GM23338 (cell line): ENCODE data around the gene LMAN1L. TPM values are rescaled to one million over a fixed set of nuclear protein-coding genes. Genes with fewer than 3 reads are reported as not detected.
A peak's percentile ranks its signal among the peaks of the same experiment; 100 is the strongest.

Experiments used
- ATAC-seq: fragments of 200-7000 bp; cut with Tn5 transposase; 3 replicates; pipeline ENCODE4 v1.9.1; 2020
- DNase-seq: peaks from one replicate; pipeline ENCODE4 v3.0.0-alpha.2; 2015; ENCODE audit warnings: low spot score
- H2AFZ ChIP-seq: fragments of 200-600 bp; sonication (generic); 2 replicates; pipeline ENCODE4 v1.8.0; 2016; ENCODE audit warnings: antibody characterized with exemption, mild to moderate bottlenecking, moderate library complexity
- H3F3A ChIP-seq: fragments of 200-600 bp; sonication (generic); replicated peaks from 2 replicates; pipeline ENCODE4 v1.8.0; 2017; ENCODE audit warnings: antibody characterized with exemption, mixed run types, low read depth
- H3K27ac ChIP-seq: fragments of 200-600 bp; sonication (generic); 2 replicates; pipeline ENCODE4 v1.6.1; 2016; ENCODE audit warnings: low read depth
- H3K27me3 ChIP-seq: fragments of 200-600 bp; sonication (generic); 2 replicates; pipeline ENCODE4 v1.8.0; 2016; ENCODE audit warnings: mild to moderate bottlenecking, mixed run types, moderate library complexity; ENCODE audit not compliant: insufficient read depth
- H3K36me3 ChIP-seq: fragments of 200-600 bp; sonication (generic); 2 replicates; pipeline ENCODE4 v1.8.0; 2016; ENCODE audit warnings: mild to moderate bottlenecking; ENCODE audit not compliant: insufficient read depth
- H3K4me1 ChIP-seq: fragments of 200-600 bp; sonication (generic); 2 replicates; pipeline ENCODE4 v1.8.0; 2016; ENCODE audit warnings: mild to moderate bottlenecking, moderate library complexity; ENCODE audit not compliant: insufficient read depth
- H3K4me2 ChIP-seq: fragments of 200-600 bp; sonication (generic); 2 replicates; pipeline ENCODE4 v1.7.1; 2017; ENCODE audit warnings: mixed run types
- H3K4me3 ChIP-seq: fragments of 200-600 bp; sonication (generic); 2 replicates; pipeline ENCODE4 v1.6.1; 2016; ENCODE audit warnings: mixed run types
- H3K79me2 ChIP-seq: fragments of 200-600 bp; sonication (generic); replicated peaks from 2 replicates; pipeline ENCODE4 v1.8.0; 2017; ENCODE audit warnings: mild to moderate bottlenecking; ENCODE audit not compliant: insufficient read depth
- H3K9me2 ChIP-seq: fragments of 200-600 bp; sonication (generic); 2 replicates; pipeline ENCODE4 v1.8.0; 2017; ENCODE audit not compliant: insufficient read depth
- H4K20me1 ChIP-seq: fragments of 200-600 bp; sonication (generic); replicated peaks from 2 replicates; pipeline ENCODE4 v1.8.0; 2017; ENCODE audit warnings: mild to moderate bottlenecking; ENCODE audit not compliant: insufficient read depth
- H3K27ac Mint-ChIP-seq: 2 replicates; pipeline ENCODE4 v1.8.0; 2020; ENCODE audit warnings: inconsistent platforms, mild to moderate bottlenecking, moderate library complexity, mixed read lengths
- H3K27me3 Mint-ChIP-seq: 3 replicates; pipeline ENCODE4 v1.8.0; 2022; ENCODE audit warnings: low read depth, mild to moderate bottlenecking, moderate library complexity, mixed read lengths, inconsistent platforms; ENCODE audit not compliant: insufficient read depth, poor library complexity
- H3K36me3 Mint-ChIP-seq: 3 replicates; pipeline ENCODE4 v1.8.0; 2021; ENCODE audit warnings: low read depth, mild to moderate bottlenecking, inconsistent platforms, moderate library complexity, mixed read lengths
- H3K4me1 Mint-ChIP-seq: 3 replicates; pipeline ENCODE4 v1.8.0; 2020; ENCODE audit warnings: mild to moderate bottlenecking, inconsistent platforms, mixed read lengths
- H3K4me3 Mint-ChIP-seq: 3 replicates; pipeline ENCODE4 v1.8.0; 2021; ENCODE audit warnings: moderate library complexity, mild to moderate bottlenecking, inconsistent platforms, mixed read lengths
- H3K9me3 Mint-ChIP-seq: 3 replicates; pipeline ENCODE4 v1.8.0; 2020; ENCODE audit warnings: moderate library complexity, mild to moderate bottlenecking, inconsistent platforms, mixed read lengths
- CREB1 ChIP-seq: fragments of 250-450 bp; sonication (Bioruptor Pico); IDR thresholded peaks from 2 replicates; pipeline ENCODE4 v1.5.0; 2020; ENCODE audit warnings: low read depth, mild to moderate bottlenecking, moderate library complexity
- EZH2 ChIP-seq: fragments of 200-600 bp; sonication (generic); IDR thresholded peaks from one replicate; pipeline ENCODE4 v1.8.0; 2017; ENCODE audit warnings: antibody characterized with exemption, mild to moderate bottlenecking, low read depth; ENCODE audit not compliant: unreplicated experiment
- EZH2phosphoT487 ChIP-seq: fragments of 200-600 bp; sonication (generic); IDR thresholded peaks from one replicate; pipeline ENCODE4 v1.8.1; 2018; ENCODE audit warnings: antibody characterized with exemption; ENCODE audit not compliant: unreplicated experiment
- JUNB ChIP-seq: IDR thresholded peaks from one replicate; pipeline ENCODE4 v1.6.1; 2016; ENCODE audit warnings: antibody characterized with exemption; ENCODE audit not compliant: unreplicated experiment
- NANOG ChIP-seq: IDR thresholded peaks from 2 replicates; pipeline ENCODE4 v1.6.1; 2016; ENCODE audit warnings: antibody characterized with exemption, borderline replicate concordance
- POLR2AphosphoS5 ChIP-seq: IDR thresholded peaks from 2 replicates; pipeline ENCODE4 v1.6.1; 2016; ENCODE audit warnings: antibody characterized with exemption, low read depth
- STAT1 ChIP-seq: IDR thresholded peaks from one replicate; pipeline ENCODE4 v1.6.1; 2016; ENCODE audit warnings: antibody characterized with exemption; ENCODE audit not compliant: unreplicated experiment
- ZNF114 ChIP-seq: fragments of 250-450 bp; sonication (Bioruptor Pico); IDR thresholded peaks from 2 replicates; pipeline ENCODE4 v1.5.0; 2020; ENCODE audit warnings: mild to moderate bottlenecking, moderate library complexity
- ZNF331 ChIP-seq: fragments of 250-450 bp; sonication (Bioruptor Pico); IDR thresholded peaks from 2 replicates; pipeline ENCODE4 v1.5.0; 2020; ENCODE audit warnings: low read depth, mild to moderate bottlenecking, moderate library complexity
- polyA plus RNA-seq: library from polyadenylated mRNA; unstranded; fragments of >200 nt; fragmentation: Nextera tagmentation; extraction: Ambion mirVana; gene quantifications from 2 replicates; pipeline ENCODE4 v1.2.1, GENCODE V29; 2016
- total RNA-seq: library from RNA; depleted of rRNA; stranded (reverse); fragments of >200 nt; shearing (Covaris generic); gene quantifications from 2 replicates; pipeline ENCODE4 v1.2.3, GENCODE V29; 2014
- TF ChIP-seq, protein P1 (sequence below): fragments of 250-450 bp; sonication (Bioruptor Pico); IDR thresholded peaks from 2 replicates; pipeline ENCODE4 v1.5.0; 2020; ENCODE audit warnings: mild to moderate bottlenecking, moderate library complexity
- TF ChIP-seq, protein P2 (sequence below): IDR thresholded peaks from one replicate; pipeline ENCODE4 v1.6.1; 2018; ENCODE audit warnings: antibody characterized with exemption; ENCODE audit not compliant: unreplicated experiment
- TF ChIP-seq, protein P3 (sequence below), 2 experiments: fragments of 200-600 bp in 1 of 2; sonication (generic) in 1 of 2; conservative IDR thresholded peaks; 2 replicates each; pipeline versions ENCODE4 v1.5.1 to v1.6.1; 2016 to 2017; ENCODE audit warnings: antibody characterized with exemption in 2 of 2, low read depth in 2 of 2, mild to moderate bottlenecking in 2 of 2, moderate library complexity in 1 of 2

LMAN1L gene
- total and polyA plus RNA-seq, 2 experiments from 2014 or later = not detected

DNA sequence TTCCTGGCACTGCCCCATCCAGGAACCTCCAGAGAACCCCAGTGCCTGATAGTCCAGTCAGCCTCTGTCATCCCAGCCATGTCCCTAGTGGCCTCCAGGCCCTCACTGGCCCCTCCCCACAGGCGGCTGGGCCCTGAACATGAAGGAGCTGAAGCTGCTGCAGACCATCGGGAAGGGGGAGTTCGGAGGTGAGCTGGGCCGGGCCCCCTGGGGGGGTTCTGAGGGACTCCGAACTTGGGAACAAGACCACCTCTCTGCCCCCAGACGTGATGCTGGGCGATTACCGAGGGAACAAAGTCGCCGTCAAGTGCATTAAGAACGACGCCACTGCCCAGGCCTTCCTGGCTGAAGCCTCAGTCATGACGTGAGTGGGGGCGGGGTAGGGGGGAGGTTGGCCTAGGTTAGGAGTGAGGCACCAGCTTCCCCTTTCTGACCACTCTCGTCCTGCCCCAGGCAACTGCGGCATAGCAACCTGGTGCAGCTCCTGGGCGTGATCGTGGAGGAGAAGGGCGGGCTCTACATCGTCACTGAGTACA, 12.0 kb upstream of the LMAN1L start:
- Histone ChIP-seq H3K36me3 (no peaks in the 10 kb centered on the region; the same call in 1 of the 2 replicates), H3F3A (no peaks in the 10 kb centered on the region), H3K27ac (no peak overlapping the region), H3K27me3 (no peaks in the 10 kb centered on the region), H3K4me1 (peaks cover 3% of the 10 kb centered on the region; the same call in 1 of the 2 replicates), H3K9me2 (no peaks in the 10 kb centered on the region), H4K20me1 (peaks cover 5% of the 10 kb centered on the region; the same call in 1 of the 2 replicates), H3K79me2 (no peaks in the 10 kb centered on the region), H3K4me3 (no peak overlapping the region), H2AFZ (no peak overlapping the region), H3K4me2 (0 out of 2 replicates have a peak overlapping the region, but pooled peaks have one; percentile 51)
- H3K27ac Mint-ChIP-seq = no peak overlapping the region
- H3K9me3 Mint-ChIP-seq = no peaks in the 10 kb centered on the region
- H3K27me3 Mint-ChIP-seq = peaks cover 2% of the 10 kb centered on the region
- H3K4me3 Mint-ChIP-seq = no peak overlapping the region
- no peak for DNase-seq
- peaks cover 19% of the 10 kb centered on the region for H3K36me3 Mint-ChIP-seq
- TF ChIP-seq POLR2AphosphoS5 (no peak), NANOG (no peak), STAT1 (no peak), JUNB (no peak), ZNF331 (no peak), EZH2phosphoT487 (no peak), CREB1 (CRISPR knock-in tag) (no peak), ZNF114 (CRISPR knock-in tag) (no peak), EZH2 (no peak)
- TF ChIP-seq, protein P1, sequence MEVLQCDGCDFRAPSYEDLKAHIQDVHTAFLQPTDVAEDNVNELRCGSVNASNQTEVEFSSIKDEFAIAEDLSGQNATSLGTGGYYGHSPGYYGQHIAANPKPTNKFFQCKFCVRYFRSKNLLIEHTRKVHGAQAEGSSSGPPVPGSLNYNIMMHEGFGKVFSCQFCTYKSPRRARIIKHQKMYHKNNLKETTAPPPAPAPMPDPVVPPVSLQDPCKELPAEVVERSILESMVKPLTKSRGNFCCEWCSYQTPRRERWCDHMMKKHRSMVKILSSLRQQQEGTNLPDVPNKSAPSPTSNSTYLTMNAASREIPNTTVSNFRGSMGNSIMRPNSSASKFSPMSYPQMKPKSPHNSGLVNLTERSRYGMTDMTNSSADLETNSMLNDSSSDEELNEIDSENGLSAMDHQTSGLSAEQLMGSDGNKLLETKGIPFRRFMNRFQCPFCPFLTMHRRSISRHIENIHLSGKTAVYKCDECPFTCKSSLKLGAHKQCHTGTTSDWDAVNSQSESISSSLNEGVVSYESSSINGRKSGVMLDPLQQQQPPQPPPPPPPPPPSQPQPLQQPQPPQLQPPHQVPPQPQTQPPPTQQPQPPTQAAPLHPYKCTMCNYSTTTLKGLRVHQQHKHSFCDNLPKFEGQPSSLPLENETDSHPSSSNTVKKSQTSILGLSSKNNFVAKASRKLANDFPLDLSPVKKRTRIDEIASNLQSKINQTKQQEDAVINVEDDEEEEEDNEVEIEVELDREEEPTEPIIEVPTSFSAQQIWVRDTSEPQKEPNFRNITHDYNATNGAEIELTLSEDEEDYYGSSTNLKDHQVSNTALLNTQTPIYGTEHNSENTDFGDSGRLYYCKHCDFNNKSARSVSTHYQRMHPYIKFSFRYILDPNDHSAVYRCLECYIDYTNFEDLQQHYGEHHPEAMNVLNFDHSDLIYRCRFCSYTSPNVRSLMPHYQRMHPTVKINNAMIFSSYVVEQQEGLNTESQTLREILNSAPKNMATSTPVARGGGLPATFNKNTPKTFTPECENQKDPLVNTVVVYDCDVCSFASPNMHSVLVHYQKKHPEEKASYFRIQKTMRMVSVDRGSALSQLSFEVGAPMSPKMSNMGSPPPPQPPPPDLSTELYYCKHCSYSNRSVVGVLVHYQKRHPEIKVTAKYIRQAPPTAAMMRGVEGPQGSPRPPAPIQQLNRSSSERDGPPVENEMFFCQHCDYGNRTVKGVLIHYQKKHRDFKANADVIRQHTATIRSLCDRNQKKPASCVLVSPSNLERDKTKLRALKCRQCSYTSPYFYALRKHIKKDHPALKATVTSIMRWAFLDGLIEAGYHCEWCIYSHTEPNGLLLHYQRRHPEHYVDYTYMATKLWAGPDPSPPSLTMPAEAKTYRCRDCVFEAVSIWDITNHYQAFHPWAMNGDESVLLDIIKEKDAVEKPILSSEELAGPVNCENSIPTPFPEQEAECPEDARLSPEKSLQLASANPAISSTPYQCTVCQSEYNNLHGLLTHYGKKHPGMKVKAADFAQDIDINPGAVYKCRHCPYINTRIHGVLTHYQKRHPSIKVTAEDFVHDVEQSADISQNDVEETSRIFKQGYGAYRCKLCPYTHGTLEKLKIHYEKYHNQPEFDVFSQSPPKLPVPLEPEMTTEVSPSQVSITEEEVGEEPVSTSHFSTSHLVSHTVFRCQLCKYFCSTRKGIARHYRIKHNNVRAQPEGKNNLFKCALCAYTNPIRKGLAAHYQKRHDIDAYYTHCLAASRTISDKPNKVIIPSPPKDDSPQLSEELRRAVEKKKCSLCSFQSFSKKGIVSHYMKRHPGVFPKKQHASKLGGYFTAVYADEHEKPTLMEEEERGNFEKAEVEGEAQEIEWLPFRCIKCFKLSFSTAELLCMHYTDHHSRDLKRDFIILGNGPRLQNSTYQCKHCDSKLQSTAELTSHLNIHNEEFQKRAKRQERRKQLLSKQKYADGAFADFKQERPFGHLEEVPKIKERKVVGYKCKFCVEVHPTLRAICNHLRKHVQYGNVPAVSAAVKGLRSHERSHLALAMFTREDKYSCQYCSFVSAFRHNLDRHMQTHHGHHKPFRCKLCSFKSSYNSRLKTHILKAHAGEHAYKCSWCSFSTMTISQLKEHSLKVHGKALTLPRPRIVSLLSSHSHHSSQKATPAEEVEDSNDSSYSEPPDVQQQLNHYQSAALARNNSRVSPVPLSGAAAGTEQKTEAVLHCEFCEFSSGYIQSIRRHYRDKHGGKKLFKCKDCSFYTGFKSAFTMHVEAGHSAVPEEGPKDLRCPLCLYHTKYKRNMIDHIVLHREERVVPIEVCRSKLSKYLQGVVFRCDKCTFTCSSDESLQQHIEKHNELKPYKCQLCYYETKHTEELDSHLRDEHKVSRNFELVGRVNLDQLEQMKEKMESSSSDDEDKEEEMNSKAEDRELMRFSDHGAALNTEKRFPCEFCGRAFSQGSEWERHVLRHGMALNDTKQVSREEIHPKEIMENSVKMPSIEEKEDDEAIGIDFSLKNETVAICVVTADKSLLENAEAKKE (CRISPR knock-in tag) = no peak
- TF ChIP-seq, protein P2, sequence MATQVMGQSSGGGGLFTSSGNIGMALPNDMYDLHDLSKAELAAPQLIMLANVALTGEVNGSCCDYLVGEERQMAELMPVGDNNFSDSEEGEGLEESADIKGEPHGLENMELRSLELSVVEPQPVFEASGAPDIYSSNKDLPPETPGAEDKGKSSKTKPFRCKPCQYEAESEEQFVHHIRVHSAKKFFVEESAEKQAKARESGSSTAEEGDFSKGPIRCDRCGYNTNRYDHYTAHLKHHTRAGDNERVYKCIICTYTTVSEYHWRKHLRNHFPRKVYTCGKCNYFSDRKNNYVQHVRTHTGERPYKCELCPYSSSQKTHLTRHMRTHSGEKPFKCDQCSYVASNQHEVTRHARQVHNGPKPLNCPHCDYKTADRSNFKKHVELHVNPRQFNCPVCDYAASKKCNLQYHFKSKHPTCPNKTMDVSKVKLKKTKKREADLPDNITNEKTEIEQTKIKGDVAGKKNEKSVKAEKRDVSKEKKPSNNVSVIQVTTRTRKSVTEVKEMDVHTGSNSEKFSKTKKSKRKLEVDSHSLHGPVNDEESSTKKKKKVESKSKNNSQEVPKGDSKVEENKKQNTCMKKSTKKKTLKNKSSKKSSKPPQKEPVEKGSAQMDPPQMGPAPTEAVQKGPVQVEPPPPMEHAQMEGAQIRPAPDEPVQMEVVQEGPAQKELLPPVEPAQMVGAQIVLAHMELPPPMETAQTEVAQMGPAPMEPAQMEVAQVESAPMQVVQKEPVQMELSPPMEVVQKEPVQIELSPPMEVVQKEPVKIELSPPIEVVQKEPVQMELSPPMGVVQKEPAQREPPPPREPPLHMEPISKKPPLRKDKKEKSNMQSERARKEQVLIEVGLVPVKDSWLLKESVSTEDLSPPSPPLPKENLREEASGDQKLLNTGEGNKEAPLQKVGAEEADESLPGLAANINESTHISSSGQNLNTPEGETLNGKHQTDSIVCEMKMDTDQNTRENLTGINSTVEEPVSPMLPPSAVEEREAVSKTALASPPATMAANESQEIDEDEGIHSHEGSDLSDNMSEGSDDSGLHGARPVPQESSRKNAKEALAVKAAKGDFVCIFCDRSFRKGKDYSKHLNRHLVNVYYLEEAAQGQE = no peak
- TF ChIP-seq, protein P3, sequence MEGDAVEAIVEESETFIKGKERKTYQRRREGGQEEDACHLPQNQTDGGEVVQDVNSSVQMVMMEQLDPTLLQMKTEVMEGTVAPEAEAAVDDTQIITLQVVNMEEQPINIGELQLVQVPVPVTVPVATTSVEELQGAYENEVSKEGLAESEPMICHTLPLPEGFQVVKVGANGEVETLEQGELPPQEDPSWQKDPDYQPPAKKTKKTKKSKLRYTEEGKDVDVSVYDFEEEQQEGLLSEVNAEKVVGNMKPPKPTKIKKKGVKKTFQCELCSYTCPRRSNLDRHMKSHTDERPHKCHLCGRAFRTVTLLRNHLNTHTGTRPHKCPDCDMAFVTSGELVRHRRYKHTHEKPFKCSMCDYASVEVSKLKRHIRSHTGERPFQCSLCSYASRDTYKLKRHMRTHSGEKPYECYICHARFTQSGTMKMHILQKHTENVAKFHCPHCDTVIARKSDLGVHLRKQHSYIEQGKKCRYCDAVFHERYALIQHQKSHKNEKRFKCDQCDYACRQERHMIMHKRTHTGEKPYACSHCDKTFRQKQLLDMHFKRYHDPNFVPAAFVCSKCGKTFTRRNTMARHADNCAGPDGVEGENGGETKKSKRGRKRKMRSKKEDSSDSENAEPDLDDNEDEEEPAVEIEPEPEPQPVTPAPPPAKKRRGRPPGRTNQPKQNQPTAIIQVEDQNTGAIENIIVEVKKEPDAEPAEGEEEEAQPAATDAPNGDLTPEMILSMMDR (conservative IDR thresholded peaks at IDR 0.05; ENCODE audit: low read depth in 2 of 2) = no peak
- peak; percentile 20 for ATAC-seq
- peaks cover 6% of the 10 kb centered on the region for H3K4me1 Mint-ChIP-seq
